Measurements from ENCODE around the gene SBF2.

SBF2 gene

DNA sequence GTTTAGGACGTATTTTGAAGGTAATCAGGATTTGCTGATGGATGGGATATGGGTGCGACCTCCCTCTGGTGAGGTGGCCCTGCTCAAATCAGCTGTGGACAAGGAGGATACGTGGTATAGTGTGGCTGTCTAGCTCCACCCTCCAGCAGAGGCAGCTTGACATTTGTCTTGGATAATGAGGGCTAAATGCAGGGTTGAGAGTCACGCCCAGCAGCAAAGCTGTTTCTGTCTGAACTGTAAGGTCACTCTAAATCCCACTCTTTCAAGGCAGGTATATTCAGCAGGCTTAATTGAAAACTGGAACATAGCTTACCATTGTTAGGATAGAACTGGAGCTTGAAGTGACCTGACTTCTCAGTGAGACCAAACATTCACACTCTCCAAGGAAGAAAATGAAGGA, 531.5 kb downstream of the SBF2 start:
- H3K9ac ChIP-seq (ENCODE audit: low read length): no peak overlapping the region
- no peaks in the 10 kb centered on the region for H3K36me3 ChIP-seq (ENCODE audit: control insufficient read depth, insufficient read depth, low read length)
- H3K27me3 ChIP-seq (ENCODE audit: control insufficient read depth, insufficient read depth, low read length): no peaks in the 10 kb centered on the region
- H3K4me1 ChIP-seq (ENCODE audit: control insufficient read depth, insufficient read depth, low read length): peaks cover 23% of the 10 kb centered on the region
- no peak overlapping the region for H3K4me3 ChIP-seq (ENCODE audit: low read length)
- no peaks in the 10 kb centered on the region for H3K9me3 ChIP-seq (ENCODE audit: control insufficient read depth, low read length)

DNA sequence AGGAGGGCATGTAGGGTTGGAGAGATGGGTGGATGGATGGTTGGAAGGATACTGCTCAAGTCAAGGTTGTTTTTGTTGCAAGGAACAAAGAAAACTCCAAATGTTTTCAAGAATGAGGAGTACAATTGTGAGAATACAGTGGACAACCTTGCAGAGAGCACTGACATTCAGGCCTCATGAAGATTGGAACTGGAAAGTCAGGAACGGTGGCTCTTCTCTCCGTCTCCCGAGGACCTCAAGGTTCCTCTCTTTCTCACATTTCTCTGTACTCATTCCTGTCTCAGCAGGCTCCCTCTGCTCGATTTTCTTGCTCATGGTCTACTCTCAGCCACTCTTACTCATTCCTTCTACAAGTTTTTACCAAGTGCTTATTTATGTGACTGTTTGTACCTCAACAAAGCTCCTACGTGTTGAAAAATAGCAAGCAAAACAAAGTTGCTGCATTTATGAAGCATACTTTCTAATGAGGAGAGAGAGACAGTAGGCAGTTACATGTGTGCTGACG, 532.5 kb downstream of the SBF2 start:
- Histone ChIP-seq H3K9ac (ENCODE audit: low read length) (no peak overlapping the region), H3K36me3 (ENCODE audit: control insufficient read depth, insufficient read depth, low read length) (no peaks in the 10 kb centered on the region), H3K27me3 (ENCODE audit: control insufficient read depth, insufficient read depth, low read length) (no peaks in the 10 kb centered on the region), H3K4me1 (ENCODE audit: control insufficient read depth, insufficient read depth, low read length) (peaks cover 26% of the 10 kb centered on the region), H3K4me3 (ENCODE audit: low read length) (no peak overlapping the region), H3K9me3 (ENCODE audit: control insufficient read depth, low read length) (no peaks in the 10 kb centered on the region)

DNA sequence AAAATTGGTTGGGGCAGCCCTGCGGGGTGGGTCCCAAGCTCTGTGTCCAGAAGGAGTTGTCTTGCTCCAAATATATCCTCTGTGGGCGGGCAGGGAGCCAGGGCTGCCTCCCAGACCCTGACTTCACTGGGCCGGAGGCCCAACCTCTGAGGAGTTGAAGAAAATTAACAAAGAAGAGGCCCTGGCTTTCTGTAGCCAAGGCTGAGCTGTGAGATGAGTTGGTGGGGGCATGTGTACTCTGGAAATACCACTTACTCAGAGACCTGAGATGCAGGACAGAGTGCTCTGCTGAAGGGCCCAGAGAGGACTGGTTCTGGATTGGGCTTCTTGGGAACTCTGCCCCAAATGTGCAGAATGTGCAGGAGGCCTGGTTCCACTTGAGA, 533.8 kb downstream of the SBF2 start:
- Histone ChIP-seq H3K4me1 (ENCODE audit: control insufficient read depth, insufficient read depth, low read length) (peaks cover 26% of the 10 kb centered on the region), H3K9me3 (ENCODE audit: control insufficient read depth, low read length) (no peaks in the 10 kb centered on the region), H3K36me3 (ENCODE audit: control insufficient read depth, insufficient read depth, low read length) (no peaks in the 10 kb centered on the region), H3K4me3 (ENCODE audit: low read length) (no peak overlapping the region), H3K27me3 (ENCODE audit: control insufficient read depth, insufficient read depth, low read length) (no peaks in the 10 kb centered on the region), H3K9ac (ENCODE audit: low read length) (no peak overlapping the region)

DNA sequence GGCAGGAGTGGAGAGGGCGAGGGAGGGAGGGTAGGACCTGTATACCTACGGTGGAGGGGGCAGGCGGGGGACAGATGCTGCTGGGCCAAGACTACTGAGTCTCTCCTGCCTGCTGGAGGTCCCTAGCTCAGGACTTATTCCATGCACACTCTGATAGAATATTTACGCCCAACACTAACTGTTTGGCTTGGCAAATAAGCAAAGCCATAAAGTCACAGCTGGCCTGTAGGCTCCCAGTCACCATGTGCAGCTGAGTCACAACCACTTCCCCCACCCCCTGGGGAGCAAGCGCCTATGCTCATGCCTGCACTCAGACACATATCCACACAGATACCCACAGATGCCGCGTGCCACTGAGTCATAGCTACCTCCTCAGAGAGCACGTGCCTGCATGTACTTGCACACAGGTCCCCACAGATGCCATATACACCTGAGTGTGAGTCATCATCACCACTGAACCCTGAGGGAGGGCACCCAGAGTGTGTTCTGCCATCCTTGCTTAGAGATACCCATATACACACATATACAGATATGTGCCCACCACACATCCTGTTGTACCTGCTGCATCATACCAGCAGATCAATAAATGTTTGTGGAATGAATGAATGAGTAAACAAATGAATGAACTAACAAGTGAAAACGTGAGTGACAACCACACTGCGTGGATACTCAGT, 534.4 kb downstream of the SBF2 start:
- H3K9ac ChIP-seq (ENCODE audit: low read length): no peak overlapping the region
- H3K4me3 ChIP-seq (ENCODE audit: low read length): no peak overlapping the region
- no peaks in the 10 kb centered on the region for H3K9me3 ChIP-seq (ENCODE audit: control insufficient read depth, low read length)
- H3K36me3 ChIP-seq (ENCODE audit: control insufficient read depth, insufficient read depth, low read length): no peaks in the 10 kb centered on the region
- no peaks in the 10 kb centered on the region for H3K27me3 ChIP-seq (ENCODE audit: control insufficient read depth, insufficient read depth, low read length)
- H3K4me1 ChIP-seq (ENCODE audit: control insufficient read depth, insufficient read depth, low read length): peaks cover 26% of the 10 kb centered on the region

DNA sequence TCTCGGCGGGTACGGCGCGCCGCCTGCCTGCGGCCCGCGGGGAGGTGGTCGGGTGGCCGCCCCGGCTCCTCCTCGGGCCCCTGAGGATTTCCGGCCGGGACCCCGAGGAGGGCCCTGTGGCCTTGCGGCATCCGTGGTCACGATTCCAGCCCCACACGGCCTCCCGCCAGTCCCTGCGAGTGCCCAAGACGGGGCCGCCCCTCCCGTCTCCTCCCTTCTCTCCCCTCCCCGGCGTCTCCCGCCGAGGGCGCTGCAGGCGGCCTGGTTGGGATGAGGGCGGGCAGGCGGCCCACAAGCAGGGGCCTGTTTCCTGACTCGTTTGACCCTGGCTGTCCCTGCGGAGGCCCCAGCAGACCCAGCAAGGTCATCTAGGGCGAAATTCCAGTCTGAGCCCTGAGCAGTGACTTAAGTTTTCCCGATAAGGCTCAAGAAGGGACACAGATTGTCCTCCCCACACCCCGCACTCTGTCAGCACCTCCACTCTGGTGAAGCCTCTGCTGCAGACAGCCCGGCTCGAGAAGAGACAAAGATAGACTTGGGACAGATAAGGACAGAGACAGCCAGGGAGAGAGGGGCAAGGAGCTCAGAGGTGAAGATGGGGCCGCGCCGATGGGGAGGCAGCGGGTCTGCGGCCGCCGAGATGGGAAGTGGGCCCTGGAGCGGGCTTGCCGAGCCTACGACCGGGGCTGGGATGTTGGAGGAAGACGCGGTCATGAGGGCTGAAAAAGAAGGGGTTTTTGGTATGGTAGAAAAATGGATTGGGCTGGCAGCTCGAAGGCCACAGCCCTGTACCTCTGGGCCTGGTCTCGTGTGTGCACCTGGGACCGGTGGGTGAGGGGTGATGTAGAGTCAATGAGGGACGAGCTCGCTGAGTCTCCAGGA, 535.1 kb downstream of the SBF2 start:
- peaks cover 26% of the 10 kb centered on the region for H3K4me1 ChIP-seq (ENCODE audit: control insufficient read depth, insufficient read depth, low read length)

DNA sequence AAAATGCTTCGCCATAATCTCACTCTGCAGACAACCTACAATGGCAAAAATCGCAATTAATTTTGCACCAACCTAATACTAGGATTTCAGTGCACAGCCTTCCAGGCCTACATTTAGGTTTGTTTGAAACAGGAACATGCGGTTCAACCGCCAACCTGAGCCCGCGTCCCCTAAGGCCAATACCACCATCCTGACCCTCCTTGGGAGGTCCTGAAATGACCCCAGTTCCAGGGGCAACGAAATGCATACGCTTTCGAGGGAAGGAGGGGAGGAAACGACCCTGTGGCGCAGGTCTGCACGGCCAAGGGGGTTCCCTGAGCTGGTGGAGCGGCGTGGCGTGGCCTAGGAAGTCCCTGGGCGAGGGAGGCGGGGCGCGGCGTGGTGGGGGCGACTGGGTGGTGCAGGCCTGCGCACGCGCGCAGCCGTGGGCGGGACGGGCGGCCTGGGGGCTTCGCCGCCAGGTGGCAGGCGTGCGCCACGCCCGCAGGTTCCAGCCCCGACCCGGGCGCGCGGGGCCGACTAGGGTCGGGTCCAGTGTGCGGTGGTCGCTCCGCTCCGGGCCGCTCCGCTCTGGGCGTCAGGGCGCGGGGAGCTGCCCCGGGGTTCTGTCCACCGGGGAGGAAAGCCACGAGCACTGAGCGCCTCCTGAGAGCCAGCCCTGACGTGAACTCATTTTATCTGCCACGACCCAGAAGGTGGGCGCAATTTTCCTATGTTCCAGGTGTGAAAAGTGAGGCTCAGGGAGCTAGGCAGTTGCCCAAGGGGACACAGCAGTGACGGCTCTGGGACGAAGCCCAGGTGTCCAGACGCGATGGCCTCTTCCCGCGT, 536.0 kb downstream of the SBF2 start:
- Histone ChIP-seq H3K4me3 (ENCODE audit: low read length) (peak overlapping the region; percentile 71), H3K9me3 (ENCODE audit: control insufficient read depth, low read length) (no peaks in the 10 kb centered on the region), H3K27me3 (ENCODE audit: control insufficient read depth, insufficient read depth, low read length) (no peaks in the 10 kb centered on the region), H3K36me3 (ENCODE audit: control insufficient read depth, insufficient read depth, low read length) (no peaks in the 10 kb centered on the region), H3K4me1 (ENCODE audit: control insufficient read depth, insufficient read depth, low read length) (peaks cover 26% of the 10 kb centered on the region), H3K9ac (ENCODE audit: low read length) (peak overlapping the region; percentile 83)

More for the DNA sequence above, 535.1 kb downstream of the SBF2 start:
- peak overlapping the region; percentile 71 for H3K4me3 ChIP-seq (ENCODE audit: low read length)
- H3K36me3 ChIP-seq (ENCODE audit: control insufficient read depth, insufficient read depth, low read length): no peaks in the 10 kb centered on the region
- no peaks in the 10 kb centered on the region for H3K9me3 ChIP-seq (ENCODE audit: control insufficient read depth, low read length)
- peak overlapping the region; percentile 83 for H3K9ac ChIP-seq (ENCODE audit: low read length)
- H3K27me3 ChIP-seq (ENCODE audit: control insufficient read depth, insufficient read depth, low read length): no peaks in the 10 kb centered on the region

DNA sequence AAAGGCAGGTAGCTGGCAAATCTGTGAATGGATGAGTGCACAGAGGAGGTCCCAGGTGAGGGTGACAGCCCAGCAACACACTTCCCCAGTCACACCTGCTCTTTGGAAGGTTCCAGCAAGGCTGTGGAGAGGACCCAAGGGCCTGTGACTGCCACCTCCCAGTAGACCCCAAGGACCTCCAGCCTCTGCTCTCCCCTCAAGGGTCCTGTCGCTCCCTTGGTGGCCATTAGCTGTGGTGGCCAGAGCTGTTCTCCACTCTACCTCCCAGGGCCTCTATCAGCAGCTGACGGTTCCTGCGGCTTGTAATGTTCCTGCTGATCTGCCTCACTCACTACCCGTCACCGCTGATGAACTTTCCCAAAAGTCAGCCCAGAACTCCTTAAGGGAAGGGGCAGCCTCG, 537.1 kb downstream of the SBF2 start:
- H3K4me1 ChIP-seq (ENCODE audit: control insufficient read depth, insufficient read depth, low read length): peaks cover 26% of the 10 kb centered on the region
- H3K9ac ChIP-seq (ENCODE audit: low read length): no peak overlapping the region
- no peaks in the 10 kb centered on the region for H3K27me3 ChIP-seq (ENCODE audit: control insufficient read depth, insufficient read depth, low read length)
- no peaks in the 10 kb centered on the region for H3K36me3 ChIP-seq (ENCODE audit: control insufficient read depth, insufficient read depth, low read length)
- no peak overlapping the region for H3K4me3 ChIP-seq (ENCODE audit: low read length)
- no peaks in the 10 kb centered on the region for H3K9me3 ChIP-seq (ENCODE audit: control insufficient read depth, low read length)

DNA sequence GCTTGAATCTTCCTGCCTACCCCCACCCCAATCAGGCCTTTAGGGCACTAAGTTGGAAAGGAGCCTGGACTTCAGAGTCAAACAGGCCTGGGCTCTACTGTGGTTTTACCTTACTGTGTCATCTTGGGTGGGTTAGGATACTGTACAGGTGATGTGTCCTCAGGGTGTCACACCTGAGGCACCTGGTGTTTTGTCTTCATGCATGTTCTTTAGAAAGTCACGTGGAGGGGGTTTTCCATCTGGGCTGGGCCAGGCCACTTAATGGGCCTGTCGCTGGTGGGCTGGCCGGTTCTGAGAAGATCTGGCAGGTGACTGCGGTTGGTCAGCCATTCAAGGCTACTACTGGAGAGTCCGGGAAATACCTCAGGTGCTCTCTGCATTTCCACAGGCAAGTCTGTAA, 537.6 kb downstream of the SBF2 start:
- Histone ChIP-seq H3K4me1 (ENCODE audit: control insufficient read depth, insufficient read depth, low read length) (peaks cover 26% of the 10 kb centered on the region), H3K36me3 (ENCODE audit: control insufficient read depth, insufficient read depth, low read length) (no peaks in the 10 kb centered on the region), H3K9me3 (ENCODE audit: control insufficient read depth, low read length) (no peaks in the 10 kb centered on the region), H3K27me3 (ENCODE audit: control insufficient read depth, insufficient read depth, low read length) (no peaks in the 10 kb centered on the region), H3K4me3 (ENCODE audit: low read length) (no peak overlapping the region), H3K9ac (ENCODE audit: low read length) (no peak overlapping the region)

DNA sequence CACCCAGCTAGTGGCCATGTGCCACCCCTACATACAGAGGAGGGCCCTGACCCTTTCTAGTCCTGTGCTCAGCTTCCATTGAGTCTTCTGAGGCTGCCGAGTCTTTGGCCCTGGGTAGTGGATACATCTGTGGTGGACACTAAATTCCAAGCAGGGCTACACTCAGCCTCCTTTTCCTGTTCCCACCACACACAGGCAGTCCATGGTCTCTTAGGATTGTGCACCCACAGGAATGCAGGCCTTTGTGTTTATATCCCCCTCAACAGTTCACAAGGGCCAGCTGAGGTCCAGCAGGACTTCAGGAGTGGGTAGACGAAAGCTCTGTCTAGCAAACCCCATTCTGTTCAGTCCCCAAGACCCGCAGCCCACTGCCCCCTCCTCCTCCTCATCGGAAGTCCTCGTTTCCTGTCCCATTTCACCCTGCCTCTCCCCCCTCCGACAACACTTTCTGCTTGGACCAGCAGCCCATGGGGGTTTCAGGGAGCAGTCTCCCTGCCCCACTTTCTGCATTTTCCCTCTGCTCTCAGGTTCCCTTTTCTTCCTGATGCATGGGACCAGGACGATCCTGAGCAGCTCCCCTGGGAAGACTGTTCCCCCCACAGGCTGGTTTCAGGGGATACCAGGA, 538.3 kb downstream of the SBF2 start:
- Histone ChIP-seq H3K9ac (ENCODE audit: low read length) (no peak overlapping the region), H3K9me3 (ENCODE audit: control insufficient read depth, low read length) (no peaks in the 10 kb centered on the region)

DNA sequence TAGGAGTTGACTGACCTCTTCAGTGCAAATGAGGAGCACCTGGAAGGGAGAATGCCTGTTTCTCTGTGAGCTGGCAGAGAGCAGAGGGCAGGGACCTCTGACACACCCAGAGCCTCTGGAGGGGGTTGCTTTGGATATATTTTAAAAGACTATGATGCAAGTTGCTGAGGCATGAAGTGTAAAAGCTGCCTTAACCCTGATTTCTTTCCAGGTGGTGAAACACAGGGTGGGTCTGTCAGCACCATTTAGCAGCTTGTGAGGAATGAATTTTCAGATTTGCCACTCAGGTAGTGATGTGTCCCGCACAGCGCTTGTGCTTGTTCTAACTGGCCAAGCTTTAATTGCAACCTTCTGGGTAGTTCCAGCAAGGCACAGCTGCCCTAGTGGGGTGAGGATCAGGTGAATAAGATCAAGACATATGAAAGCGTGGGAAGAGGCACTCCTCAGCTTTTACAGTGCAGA, 540.0 kb downstream of the SBF2 start:
- Histone ChIP-seq H3K4me1 (ENCODE audit: control insufficient read depth, insufficient read depth, low read length) (peaks cover 14% of the 10 kb centered on the region), H3K36me3 (ENCODE audit: control insufficient read depth, insufficient read depth, low read length) (no peaks in the 10 kb centered on the region), H3K9ac (ENCODE audit: low read length) (no peak overlapping the region), H3K27me3 (ENCODE audit: control insufficient read depth, insufficient read depth, low read length) (no peaks in the 10 kb centered on the region), H3K4me3 (ENCODE audit: low read length) (no peak overlapping the region), H3K9me3 (ENCODE audit: control insufficient read depth, low read length) (no peaks in the 10 kb centered on the region)

More for the DNA sequence above, 538.3 kb downstream of the SBF2 start:
- H3K4me1 ChIP-seq (ENCODE audit: control insufficient read depth, insufficient read depth, low read length): peaks cover 26% of the 10 kb centered on the region
- H3K27me3 ChIP-seq (ENCODE audit: control insufficient read depth, insufficient read depth, low read length): no peaks in the 10 kb centered on the region
- H3K4me3 ChIP-seq (ENCODE audit: low read length): no peak overlapping the region
- H3K36me3 ChIP-seq (ENCODE audit: control insufficient read depth, insufficient read depth, low read length): no peaks in the 10 kb centered on the region

DNA sequence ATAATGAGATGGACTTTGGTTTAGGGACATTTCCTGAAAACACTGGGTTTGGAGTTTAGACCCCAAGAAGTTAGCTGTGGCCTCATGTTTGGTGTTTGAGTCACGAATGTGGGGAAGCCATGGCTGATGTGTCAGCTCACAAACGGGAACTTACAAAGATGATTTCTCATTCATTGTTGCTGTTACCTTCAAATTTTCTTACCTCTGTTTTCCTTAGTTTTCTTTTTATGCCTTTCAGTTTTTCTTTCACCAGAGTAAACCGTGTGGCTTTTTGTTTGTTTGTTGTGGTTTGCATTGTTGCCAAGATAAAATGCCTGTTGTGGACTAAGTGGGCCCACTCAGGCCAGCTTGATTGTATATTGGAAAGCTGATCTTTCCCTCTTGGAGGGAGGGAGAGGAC, 541.0 kb downstream of the SBF2 start:
- peaks cover 8% of the 10 kb centered on the region for H3K4me1 ChIP-seq (ENCODE audit: control insufficient read depth, insufficient read depth, low read length)

More for the DNA sequence above, 541.0 kb downstream of the SBF2 start:
- Histone ChIP-seq H3K4me3 (ENCODE audit: low read length) (no peak overlapping the region), H3K36me3 (ENCODE audit: control insufficient read depth, insufficient read depth, low read length) (no peaks in the 10 kb centered on the region), H3K9ac (ENCODE audit: low read length) (no peak overlapping the region), H3K9me3 (ENCODE audit: control insufficient read depth, low read length) (no peaks in the 10 kb centered on the region), H3K27me3 (ENCODE audit: control insufficient read depth, insufficient read depth, low read length) (no peaks in the 10 kb centered on the region)
